ENCODE data around the gene SLC35E2B. TPM values are rescaled to one million over a fixed set of nuclear protein-coding genes. Genes with fewer than 3 reads are reported as not detected.

Gene SLC35E2B
- total RNA-seq, 4 donors from 2014 or later: 38.2 to 67.8 (median 46.1) TPM

DNA sequence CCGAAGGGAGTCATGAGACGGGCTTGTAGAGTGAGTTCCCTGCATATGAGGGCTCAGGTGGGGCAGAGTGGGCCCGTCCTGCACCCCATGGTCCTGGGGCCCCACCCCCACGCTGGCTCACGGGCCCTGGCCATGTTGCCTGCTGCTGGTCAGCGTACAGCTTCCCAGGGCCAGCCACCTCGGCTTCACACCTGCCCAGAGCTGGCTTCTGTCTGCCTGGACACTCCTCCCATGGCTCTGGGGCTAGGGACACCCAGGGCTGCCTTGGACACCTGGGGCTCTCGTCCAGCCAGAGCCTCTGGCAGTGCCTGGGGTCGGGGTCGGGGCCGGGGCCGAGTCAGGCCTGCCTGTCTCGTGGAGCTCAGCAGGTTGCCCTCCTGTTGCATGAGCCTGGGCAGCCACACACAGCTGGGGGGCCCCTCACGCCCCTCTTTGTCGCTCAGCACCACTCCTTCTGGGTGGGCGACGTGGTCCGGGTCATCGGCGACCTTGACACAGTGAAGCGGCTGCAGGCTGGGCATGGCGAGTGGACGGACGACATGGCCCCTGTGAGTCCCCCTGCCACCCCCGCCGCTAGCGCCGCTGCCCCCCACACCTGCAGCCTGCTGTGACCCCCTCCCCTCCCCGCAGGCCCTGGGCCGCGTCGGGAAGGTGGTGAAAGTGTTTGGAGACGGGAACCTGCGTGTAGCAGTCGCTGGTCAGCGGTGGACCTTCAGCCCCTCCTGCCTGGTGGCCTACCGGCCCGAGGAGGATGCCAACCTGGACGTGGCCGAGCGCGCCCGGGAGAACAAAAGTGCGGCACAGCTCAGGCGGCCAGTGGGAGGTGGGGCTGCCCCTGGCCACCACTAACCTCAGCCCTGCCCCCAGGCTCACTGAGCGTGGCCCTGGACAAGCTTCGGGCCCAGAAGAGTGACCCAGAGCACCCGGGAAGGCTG, 66.1 kb downstream of the SLC35E2B start:
- Histone ChIP-seq H3K27ac (no peak overlapping the region), H3K27me3 (peaks cover 0 to 18% of the 10 kb centered on the region in 2 donors), H3K4me1 (peaks cover 0 to 16% (median 5%) of the 10 kb centered on the region in 4 donors), H3K36me3 (peaks cover 0 to 78% (median 4%) of the 10 kb centered on the region in 3 donors), H3K9me3 (no peaks in the 10 kb centered on the region), H3K4me3 (no peak overlapping the region)
- TF ChIP-seq, protein P1, sequence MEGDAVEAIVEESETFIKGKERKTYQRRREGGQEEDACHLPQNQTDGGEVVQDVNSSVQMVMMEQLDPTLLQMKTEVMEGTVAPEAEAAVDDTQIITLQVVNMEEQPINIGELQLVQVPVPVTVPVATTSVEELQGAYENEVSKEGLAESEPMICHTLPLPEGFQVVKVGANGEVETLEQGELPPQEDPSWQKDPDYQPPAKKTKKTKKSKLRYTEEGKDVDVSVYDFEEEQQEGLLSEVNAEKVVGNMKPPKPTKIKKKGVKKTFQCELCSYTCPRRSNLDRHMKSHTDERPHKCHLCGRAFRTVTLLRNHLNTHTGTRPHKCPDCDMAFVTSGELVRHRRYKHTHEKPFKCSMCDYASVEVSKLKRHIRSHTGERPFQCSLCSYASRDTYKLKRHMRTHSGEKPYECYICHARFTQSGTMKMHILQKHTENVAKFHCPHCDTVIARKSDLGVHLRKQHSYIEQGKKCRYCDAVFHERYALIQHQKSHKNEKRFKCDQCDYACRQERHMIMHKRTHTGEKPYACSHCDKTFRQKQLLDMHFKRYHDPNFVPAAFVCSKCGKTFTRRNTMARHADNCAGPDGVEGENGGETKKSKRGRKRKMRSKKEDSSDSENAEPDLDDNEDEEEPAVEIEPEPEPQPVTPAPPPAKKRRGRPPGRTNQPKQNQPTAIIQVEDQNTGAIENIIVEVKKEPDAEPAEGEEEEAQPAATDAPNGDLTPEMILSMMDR (IDR thresholded peaks at IDR 0.05): no peak
- TF ChIP-seq POLR2A (IDR thresholded peaks at IDR 0.05) (no peak), EP300 (IDR thresholded peaks at IDR 0.05) (no peak)
- 91 to 92% methylated on average over 34 to 42 of the region's 48 CpGs for WGBS, 2 donors
- no peak for DNase-seq (ENCODE audit: low spot score in 2 of 2)

DNA sequence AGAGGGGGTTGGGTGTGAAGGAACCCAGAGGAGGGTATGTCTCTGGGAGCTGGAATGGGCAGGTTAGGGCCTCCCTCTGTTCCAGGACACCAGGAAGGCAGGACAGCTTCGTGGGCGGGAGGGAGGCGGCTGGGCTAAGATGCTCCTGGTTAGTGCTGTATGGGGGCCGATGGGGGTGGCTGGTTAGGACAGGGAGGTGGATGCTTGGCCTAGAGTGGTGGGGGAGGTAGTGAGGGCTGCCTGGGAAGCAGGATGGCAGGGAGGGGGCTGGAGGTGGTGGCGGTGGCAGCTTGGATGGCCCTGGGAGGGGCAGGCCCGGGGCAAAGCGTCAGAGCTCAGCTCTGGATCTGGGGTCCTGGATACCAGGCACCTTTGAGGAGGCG, 66.8 kb downstream of the SLC35E2B start:
- 92 to 94% methylated on average over 8 of the region's 8 CpGs for WGBS, 2 donors
- TF ChIP-seq, protein P1 (IDR thresholded peaks at IDR 0.05): no peak
- TF ChIP-seq EP300 (IDR thresholded peaks at IDR 0.05): no peak
- no peak for TF ChIP-seq POLR2A (IDR thresholded peaks at IDR 0.05)
- Histone ChIP-seq H3K27me3 (peaks cover 0 to 11% of the 10 kb centered on the region in 2 donors), H3K9me3 (no peaks in the 10 kb centered on the region), H3K4me3 (no peak overlapping the region), H3K36me3 (peaks cover 0 to 85% (median 4%) of the 10 kb centered on the region in 3 donors), H3K4me1 (peaks cover 0 to 12% (median 3%) of the 10 kb centered on the region in 4 donors), H3K27ac (no peak overlapping the region)
- no peak for DNase-seq (ENCODE audit: low spot score in 2 of 2)

DNA sequence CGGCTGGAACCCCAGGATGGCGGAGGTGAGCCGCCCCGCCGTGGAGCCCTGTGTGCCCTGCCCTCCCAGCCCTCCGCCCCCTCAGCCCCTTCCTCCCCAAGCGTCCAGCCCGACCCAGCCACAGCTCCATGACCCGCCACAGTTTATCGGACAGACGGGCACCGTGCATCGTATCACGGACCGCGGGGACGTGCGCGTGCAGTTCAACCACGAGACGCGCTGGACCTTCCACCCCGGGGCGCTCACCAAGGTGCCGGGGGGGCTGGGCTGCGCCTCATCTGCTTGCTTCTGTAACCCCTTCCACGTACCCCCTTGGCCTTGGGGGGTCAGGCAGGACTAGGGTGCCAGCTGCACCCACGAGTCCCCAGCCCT, 67.2 kb downstream of the SLC35E2B start:
- no peak for DNase-seq (ENCODE audit: low spot score in 2 of 2)
- 70 to 90% methylated on average over 6 to 23 of the region's 28 CpGs for WGBS, 2 donors
- TF ChIP-seq, protein P1 (IDR thresholded peaks at IDR 0.05): no peak
- TF ChIP-seq EP300 (IDR thresholded peaks at IDR 0.05) (no peak), POLR2A (IDR thresholded peaks at IDR 0.05) (no peak)
- peaks cover 0 to 7% of the 10 kb centered on the region in 2 donors for H3K27me3 ChIP-seq
- peaks cover 0 to 8% (median under 1%) of the 10 kb centered on the region in 4 donors for H3K4me1 ChIP-seq
- no peaks in the 10 kb centered on the region for H3K9me3 ChIP-seq
- peaks cover 0 to 87% (median 4%) of the 10 kb centered on the region in 3 donors for H3K36me3 ChIP-seq
- no peak overlapping the region for H3K4me3 ChIP-seq
- H3K27ac ChIP-seq: no peak overlapping the region

DNA sequence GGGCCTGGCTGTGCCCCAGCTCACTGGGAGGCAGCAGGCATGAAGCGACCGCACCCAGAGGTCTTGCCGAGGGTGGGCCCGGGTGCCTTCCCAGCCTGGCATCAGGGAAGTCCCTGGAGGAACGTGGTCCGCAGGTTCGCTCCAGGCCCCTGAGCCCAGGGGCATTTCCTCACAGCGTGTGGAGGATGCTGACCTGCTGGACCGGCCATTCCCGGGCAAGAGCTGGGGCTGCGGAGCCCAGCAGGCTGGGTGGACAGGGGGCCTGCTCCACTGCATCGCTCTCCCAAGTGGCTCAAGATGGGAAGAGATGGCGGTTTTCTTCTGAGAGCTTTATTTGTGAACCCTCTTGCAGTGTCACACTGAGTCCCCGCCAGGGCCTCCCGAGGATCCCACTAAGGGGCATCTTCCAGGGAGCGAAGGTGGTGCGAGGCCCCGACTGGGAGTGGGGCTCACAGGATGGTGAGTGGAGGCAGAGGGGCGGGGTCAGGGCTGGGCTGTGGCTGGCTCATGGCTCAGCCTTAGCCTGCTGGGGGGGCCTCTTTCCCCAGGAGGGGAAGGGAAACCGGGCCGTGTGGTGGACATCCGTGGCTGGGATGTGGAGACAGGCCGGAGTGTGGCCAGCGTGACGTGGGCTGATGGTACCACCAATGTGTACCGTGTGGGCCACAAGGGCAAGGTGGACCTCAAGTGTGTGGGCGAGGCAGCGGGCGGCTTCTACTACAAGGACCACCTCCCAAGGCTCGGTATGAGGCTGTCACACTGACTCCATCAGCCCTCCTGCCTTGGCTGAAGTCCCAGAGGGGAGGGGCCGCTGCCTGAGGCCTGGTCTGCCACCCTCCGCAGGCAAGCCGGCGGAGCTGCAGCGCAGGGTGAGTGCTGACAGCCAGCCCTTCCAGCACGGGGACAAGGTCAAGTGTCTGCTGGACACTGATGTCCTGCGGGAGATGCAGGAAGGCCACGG, 67.9 kb downstream of the SLC35E2B start:
- TF ChIP-seq EP300 (IDR thresholded peaks at IDR 0.05) (no peak), POLR2A (IDR thresholded peaks at IDR 0.05) (no peak)
- TF ChIP-seq, protein P1 (IDR thresholded peaks at IDR 0.05): no peak
- no peak for DNase-seq (ENCODE audit: low spot score in 2 of 2)
- 82 to 84% methylated on average over 26 to 34 of the region's 38 CpGs for WGBS, 2 donors
- H3K9me3 ChIP-seq: no peaks in the 10 kb centered on the region
- no peak overlapping the region for H3K4me3 ChIP-seq
- peaks cover 0 to 87% (median 4%) of the 10 kb centered on the region in 3 donors for H3K36me3 ChIP-seq
- H3K4me1 ChIP-seq: peaks cover 0 to 6% (median 0%) of the 10 kb centered on the region in 4 donors
- peaks cover 0 to under 1% of the 10 kb centered on the region in 2 donors for H3K27me3 ChIP-seq
- H3K27ac ChIP-seq: no peak overlapping the region
